WTC11 (cell line): Measurements from ENCODE around the gene PRKAR2A. TPM values are rescaled to one million over a fixed set of nuclear protein-coding genes. Genes with fewer than 3 reads are reported as not detected.

Experiments
- ATAC-seq: fragments of 200-7000 bp; cut with Tn5 transposase; 2 replicates; pipeline ENCODE4 v1.10.0; 2021; ENCODE audit warnings: mild to moderate bottlenecking, moderate library complexity
- CTCF ChIA-PET: fragments of 300-600 bp; sonication (Branson Sonifier 250); formaldehyde crosslinking; loops from one replicate; lab custom pipeline; 2021; ENCODE audit warnings: antibody characterized with exemption; lab: Charles Lee
- POLR2A ChIA-PET: fragments of 350-600 bp; sonication (Branson Sonifier 250); formaldehyde crosslinking; loops from one replicate; lab custom pipeline; 2021; ENCODE audit warnings: antibody characterized with exemption; lab: Charles Lee
- DNase-seq: peaks from one replicate; pipeline ENCODE4 v3.0.0; 2021; ENCODE audit warnings: low spot score
- H3K27ac Mint-ChIP-seq: 2 replicates; pipeline ENCODE4 v1.8.0; 2021; ENCODE audit warnings: mixed read lengths
- H3K27me3 Mint-ChIP-seq: 2 replicates; pipeline ENCODE4 v1.8.0; 2021; ENCODE audit warnings: low read depth, mild to moderate bottlenecking, moderate library complexity, mixed read lengths
- H3K36me3 Mint-ChIP-seq: 2 replicates; pipeline ENCODE4 v1.8.0; 2021; ENCODE audit warnings: mixed read lengths
- H3K4me1 Mint-ChIP-seq: 2 replicates; pipeline ENCODE4 v1.8.0; 2022; ENCODE audit warnings: mixed read lengths
- H3K4me3 Mint-ChIP-seq: 2 replicates; pipeline ENCODE4 v1.8.0; 2021; ENCODE audit warnings: mild to moderate bottlenecking, moderate library complexity, mixed read lengths
- H3K9me3 Mint-ChIP-seq: 2 replicates; pipeline ENCODE4 v1.8.0; 2021; ENCODE audit warnings: mixed read lengths
- IRF2 ChIP-seq: sonication (generic); formaldehyde crosslinking; IDR thresholded peaks from 2 replicates; pipeline ENCODE4 v1.8.0; 2022; ENCODE audit warnings: low read depth, missing genetic modification reagents, borderline replicate concordance
- SMAD4 ChIP-seq: sonication (generic); formaldehyde crosslinking; IDR thresholded peaks from 2 replicates; pipeline ENCODE4 v1.8.0; 2022; ENCODE audit warnings: mild to moderate bottlenecking, missing genetic modification reagents
- ZBTB21 ChIP-seq: sonication (generic); formaldehyde crosslinking; IDR thresholded peaks from 2 replicates; pipeline ENCODE4 v1.8.1; 2023; ENCODE audit warnings: mild to moderate bottlenecking, missing genetic modification reagents, borderline replicate concordance
- ZNF219 ChIP-seq: sonication (generic); formaldehyde crosslinking; IDR thresholded peaks from 2 replicates; pipeline ENCODE4 v1.8.0; 2023; ENCODE audit warnings: missing genetic modification reagents, mild to moderate bottlenecking, borderline replicate concordance
- ZNF263 ChIP-seq: sonication (generic); formaldehyde crosslinking; IDR thresholded peaks from 2 replicates; pipeline ENCODE4 v1.8.1; 2022; ENCODE audit warnings: low read depth, mild to moderate bottlenecking, moderate library complexity, missing genetic modification reagents
- total RNA-seq: library from RNA; stranded (reverse); gene quantifications from 3 replicates; pipeline ENCODE4 v1.2.3, GENCODE V29; 2021
- TF ChIP-seq, protein P1 (sequence below): sonication (generic); formaldehyde crosslinking; IDR thresholded peaks from 2 replicates; pipeline ENCODE4 v1.8.1; 2023; ENCODE audit warnings: mild to moderate bottlenecking, missing genetic modification reagents, moderate library complexity
- TF ChIP-seq, protein P2 (sequence below): sonication (generic); formaldehyde crosslinking; IDR thresholded peaks from 2 replicates; pipeline ENCODE4 v1.8.0; 2023; ENCODE audit warnings: mild to moderate bottlenecking, missing genetic modification reagents
- TF ChIP-seq, protein P3 (sequence below): sonication (generic); formaldehyde crosslinking; conservative IDR thresholded peaks from 2 replicates; pipeline ENCODE4 v1.8.1; 2022; ENCODE audit warnings: mild to moderate bottlenecking, missing genetic modification reagents
- TF ChIP-seq, protein P4 (sequence below): sonication (generic); formaldehyde crosslinking; IDR thresholded peaks from 2 replicates; pipeline ENCODE4 v1.8.0; 2022; ENCODE audit warnings: mild to moderate bottlenecking, missing genetic modification reagents
- TF ChIP-seq, protein P5 (sequence below): sonication (generic); formaldehyde crosslinking; IDR thresholded peaks from 2 replicates; pipeline ENCODE4 v1.8.1; 2023; ENCODE audit warnings: mild to moderate bottlenecking, missing genetic modification reagents, borderline replicate concordance
- TF ChIP-seq, protein P6 (sequence below): sonication (generic); formaldehyde crosslinking; IDR thresholded peaks from 2 replicates; pipeline ENCODE4 v1.8.1; 2022; ENCODE audit warnings: low read depth, mild to moderate bottlenecking, moderate library complexity, missing genetic modification reagents, borderline replicate concordance
- TF ChIP-seq, protein P7 (sequence below): fragments of 250-450 bp; sonication (Bioruptor Pico); IDR thresholded peaks from 2 replicates; pipeline ENCODE4 v1.9.0; 2021; ENCODE audit warnings: moderate library complexity, mild to moderate bottlenecking, inconsistent platforms, borderline replicate concordance
- TF ChIP-seq, protein P8 (sequence below): fragments of 250-450 bp; sonication (Bioruptor Pico); IDR thresholded peaks from 2 replicates; pipeline ENCODE4 v1.9.0; 2021; ENCODE audit warnings: mild to moderate bottlenecking

The PRKAR2A gene
- total RNA-seq, 1 experiment from 2014 or later: 57.2 TPM

DNA sequence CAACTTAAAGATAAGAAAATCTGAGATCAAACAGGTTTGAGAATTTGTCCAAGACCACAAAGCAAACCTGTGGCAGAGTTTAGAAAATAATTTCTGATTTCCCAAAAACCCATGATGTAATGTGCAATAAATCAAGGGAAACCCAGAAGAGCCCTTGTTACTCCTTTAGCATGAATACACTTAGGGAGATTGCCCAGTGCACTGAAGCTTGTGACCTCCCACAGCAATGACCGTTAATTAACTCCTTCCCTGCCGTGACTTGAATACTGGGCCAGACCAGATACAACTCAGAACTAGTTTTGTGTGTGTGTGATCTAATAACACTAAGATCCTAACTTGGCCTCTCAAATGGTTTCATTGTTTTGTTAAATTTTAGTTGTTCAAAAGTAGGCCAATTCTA lies 2.5 kb downstream of the PRKAR2A start:
- Mint-ChIP-seq H3K9me3 (no peaks in the 10 kb centered on the region), H3K4me1 (peaks cover 18% of the 10 kb centered on the region), H3K4me3 (peak overlapping the region; percentile 16), H3K27me3 (peaks cover 17% of the 10 kb centered on the region), H3K27ac (no peak overlapping the region)
- ATAC-seq: no peak
- POLR2A ChIA-PET: no interaction called here
- TF ChIP-seq, protein P1, sequence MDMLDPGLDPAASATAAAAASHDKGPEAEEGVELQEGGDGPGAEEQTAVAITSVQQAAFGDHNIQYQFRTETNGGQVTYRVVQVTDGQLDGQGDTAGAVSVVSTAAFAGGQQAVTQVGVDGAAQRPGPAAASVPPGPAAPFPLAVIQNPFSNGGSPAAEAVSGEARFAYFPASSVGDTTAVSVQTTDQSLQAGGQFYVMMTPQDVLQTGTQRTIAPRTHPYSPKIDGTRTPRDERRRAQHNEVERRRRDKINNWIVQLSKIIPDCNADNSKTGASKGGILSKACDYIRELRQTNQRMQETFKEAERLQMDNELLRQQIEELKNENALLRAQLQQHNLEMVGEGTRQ (CRISPR knock-in tag): no peak
- TF ChIP-seq ZBTB21 (CRISPR knock-in tag): no peak
- TF ChIP-seq, protein P2, sequence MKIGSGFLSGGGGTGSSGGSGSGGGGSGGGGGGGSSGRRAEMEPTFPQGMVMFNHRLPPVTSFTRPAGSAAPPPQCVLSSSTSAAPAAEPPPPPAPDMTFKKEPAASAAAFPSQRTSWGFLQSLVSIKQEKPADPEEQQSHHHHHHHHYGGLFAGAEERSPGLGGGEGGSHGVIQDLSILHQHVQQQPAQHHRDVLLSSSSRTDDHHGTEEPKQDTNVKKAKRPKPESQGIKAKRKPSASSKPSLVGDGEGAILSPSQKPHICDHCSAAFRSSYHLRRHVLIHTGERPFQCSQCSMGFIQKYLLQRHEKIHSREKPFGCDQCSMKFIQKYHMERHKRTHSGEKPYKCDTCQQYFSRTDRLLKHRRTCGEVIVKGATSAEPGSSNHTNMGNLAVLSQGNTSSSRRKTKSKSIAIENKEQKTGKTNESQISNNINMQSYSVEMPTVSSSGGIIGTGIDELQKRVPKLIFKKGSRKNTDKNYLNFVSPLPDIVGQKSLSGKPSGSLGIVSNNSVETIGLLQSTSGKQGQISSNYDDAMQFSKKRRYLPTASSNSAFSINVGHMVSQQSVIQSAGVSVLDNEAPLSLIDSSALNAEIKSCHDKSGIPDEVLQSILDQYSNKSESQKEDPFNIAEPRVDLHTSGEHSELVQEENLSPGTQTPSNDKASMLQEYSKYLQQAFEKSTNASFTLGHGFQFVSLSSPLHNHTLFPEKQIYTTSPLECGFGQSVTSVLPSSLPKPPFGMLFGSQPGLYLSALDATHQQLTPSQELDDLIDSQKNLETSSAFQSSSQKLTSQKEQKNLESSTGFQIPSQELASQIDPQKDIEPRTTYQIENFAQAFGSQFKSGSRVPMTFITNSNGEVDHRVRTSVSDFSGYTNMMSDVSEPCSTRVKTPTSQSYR (CRISPR knock-in tag): no peak
- TF ChIP-seq, protein P3, sequence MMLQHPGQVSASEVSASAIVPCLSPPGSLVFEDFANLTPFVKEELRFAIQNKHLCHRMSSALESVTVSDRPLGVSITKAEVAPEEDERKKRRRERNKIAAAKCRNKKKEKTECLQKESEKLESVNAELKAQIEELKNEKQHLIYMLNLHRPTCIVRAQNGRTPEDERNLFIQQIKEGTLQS: no peak
- TF ChIP-seq, protein P4, sequence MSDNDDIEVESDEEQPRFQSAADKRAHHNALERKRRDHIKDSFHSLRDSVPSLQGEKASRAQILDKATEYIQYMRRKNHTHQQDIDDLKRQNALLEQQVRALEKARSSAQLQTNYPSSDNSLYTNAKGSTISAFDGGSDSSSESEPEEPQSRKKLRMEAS: no peak
- TF ChIP-seq, protein P5, sequence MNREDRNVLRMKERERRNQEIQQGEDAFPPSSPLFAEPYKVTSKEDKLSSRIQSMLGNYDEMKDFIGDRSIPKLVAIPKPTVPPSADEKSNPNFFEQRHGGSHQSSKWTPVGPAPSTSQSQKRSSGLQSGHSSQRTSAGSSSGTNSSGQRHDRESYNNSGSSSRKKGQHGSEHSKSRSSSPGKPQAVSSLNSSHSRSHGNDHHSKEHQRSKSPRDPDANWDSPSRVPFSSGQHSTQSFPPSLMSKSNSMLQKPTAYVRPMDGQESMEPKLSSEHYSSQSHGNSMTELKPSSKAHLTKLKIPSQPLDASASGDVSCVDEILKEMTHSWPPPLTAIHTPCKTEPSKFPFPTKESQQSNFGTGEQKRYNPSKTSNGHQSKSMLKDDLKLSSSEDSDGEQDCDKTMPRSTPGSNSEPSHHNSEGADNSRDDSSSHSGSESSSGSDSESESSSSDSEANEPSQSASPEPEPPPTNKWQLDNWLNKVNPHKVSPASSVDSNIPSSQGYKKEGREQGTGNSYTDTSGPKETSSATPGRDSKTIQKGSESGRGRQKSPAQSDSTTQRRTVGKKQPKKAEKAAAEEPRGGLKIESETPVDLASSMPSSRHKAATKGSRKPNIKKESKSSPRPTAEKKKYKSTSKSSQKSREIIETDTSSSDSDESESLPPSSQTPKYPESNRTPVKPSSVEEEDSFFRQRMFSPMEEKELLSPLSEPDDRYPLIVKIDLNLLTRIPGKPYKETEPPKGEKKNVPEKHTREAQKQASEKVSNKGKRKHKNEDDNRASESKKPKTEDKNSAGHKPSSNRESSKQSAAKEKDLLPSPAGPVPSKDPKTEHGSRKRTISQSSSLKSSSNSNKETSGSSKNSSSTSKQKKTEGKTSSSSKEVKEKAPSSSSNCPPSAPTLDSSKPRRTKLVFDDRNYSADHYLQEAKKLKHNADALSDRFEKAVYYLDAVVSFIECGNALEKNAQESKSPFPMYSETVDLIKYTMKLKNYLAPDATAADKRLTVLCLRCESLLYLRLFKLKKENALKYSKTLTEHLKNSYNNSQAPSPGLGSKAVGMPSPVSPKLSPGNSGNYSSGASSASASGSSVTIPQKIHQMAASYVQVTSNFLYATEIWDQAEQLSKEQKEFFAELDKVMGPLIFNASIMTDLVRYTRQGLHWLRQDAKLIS: no peak
- TF ChIP-seq, protein P6, sequence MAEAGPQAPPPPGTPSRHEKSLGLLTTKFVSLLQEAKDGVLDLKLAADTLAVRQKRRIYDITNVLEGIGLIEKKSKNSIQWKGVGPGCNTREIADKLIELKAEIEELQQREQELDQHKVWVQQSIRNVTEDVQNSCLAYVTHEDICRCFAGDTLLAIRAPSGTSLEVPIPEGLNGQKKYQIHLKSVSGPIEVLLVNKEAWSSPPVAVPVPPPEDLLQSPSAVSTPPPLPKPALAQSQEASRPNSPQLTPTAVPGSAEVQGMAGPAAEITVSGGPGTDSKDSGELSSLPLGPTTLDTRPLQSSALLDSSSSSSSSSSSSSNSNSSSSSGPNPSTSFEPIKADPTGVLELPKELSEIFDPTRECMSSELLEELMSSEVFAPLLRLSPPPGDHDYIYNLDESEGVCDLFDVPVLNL: no peak
- TF ChIP-seq, protein P7, sequence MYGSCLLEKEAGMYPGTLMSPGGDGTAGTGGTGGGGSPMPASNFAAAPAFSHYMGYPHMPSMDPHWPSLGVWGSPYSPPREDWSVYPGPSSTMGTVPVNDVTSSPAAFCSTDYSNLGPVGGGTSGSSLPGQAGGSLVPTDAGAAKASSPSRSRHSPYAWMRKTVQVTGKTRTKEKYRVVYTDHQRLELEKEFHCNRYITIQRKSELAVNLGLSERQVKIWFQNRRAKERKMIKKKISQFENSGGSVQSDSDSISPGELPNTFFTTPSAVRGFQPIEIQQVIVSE (CRISPR knock-in tag): no peak
- TF ChIP-seq, protein P8, sequence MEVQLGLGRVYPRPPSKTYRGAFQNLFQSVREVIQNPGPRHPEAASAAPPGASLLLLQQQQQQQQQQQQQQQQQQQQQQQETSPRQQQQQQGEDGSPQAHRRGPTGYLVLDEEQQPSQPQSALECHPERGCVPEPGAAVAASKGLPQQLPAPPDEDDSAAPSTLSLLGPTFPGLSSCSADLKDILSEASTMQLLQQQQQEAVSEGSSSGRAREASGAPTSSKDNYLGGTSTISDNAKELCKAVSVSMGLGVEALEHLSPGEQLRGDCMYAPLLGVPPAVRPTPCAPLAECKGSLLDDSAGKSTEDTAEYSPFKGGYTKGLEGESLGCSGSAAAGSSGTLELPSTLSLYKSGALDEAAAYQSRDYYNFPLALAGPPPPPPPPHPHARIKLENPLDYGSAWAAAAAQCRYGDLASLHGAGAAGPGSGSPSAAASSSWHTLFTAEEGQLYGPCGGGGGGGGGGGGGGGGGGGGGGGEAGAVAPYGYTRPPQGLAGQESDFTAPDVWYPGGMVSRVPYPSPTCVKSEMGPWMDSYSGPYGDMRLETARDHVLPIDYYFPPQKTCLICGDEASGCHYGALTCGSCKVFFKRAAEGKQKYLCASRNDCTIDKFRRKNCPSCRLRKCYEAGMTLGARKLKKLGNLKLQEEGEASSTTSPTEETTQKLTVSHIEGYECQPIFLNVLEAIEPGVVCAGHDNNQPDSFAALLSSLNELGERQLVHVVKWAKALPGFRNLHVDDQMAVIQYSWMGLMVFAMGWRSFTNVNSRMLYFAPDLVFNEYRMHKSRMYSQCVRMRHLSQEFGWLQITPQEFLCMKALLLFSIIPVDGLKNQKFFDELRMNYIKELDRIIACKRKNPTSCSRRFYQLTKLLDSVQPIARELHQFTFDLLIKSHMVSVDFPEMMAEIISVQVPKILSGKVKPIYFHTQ (CRISPR knock-in tag): no peak
- TF ChIP-seq SMAD4 (CRISPR knock-in tag): no peak
- TF ChIP-seq ZNF219 (CRISPR knock-in tag): no peak
- no peak for TF ChIP-seq IRF2 (CRISPR knock-in tag)
- TF ChIP-seq ZNF263 (CRISPR knock-in tag): no peak
- TF ChIP-seq, all 79 proteins: peak for 0
- no peak for DNase-seq
- CTCF ChIA-PET: interaction anchor here (2.0 kb wide), 1 partner anchor 105 kb away, joined by 5 read pairs; no protein-coding TSS in a partner anchor
- no peaks in the 10 kb centered on the region for H3K36me3 Mint-ChIP-seq
